ENCODE data around the gene AK8. TPM values are rescaled to one million over a fixed set of nuclear protein-coding genes. Genes with fewer than 3 reads are reported as not detected.

Gene AK8
- total RNA-seq, 4 donors from 2014 or later = 0.27 to 1.3 TPM; not detected in 2

- 95 to 96% methylated on average over 3 to 8 of the region's 8 CpGs for WGBS, 2 donors (ENCODE audit: low coverage in 1 of 2)
- in situ Hi-C loops (cut with MboI; ENCODE audit: low pct_ligation_motif_present in 1 of 4, low pct_unique_long_range_greater_than_20kb in 1 of 4, low sequenced_read_pairs in 3 of 4) = no loop called here
Measured at GRCh38 chr9:132677976-132678375, 200.1 kb downstream of the AK8 start.

More at GRCh38 chr9:132677976-132678375, 200.1 kb downstream of the AK8 start:
- no peak overlapping the region for H3K4me3 ChIP-seq
- no peaks in the 10 kb centered on the region for H3K27me3 ChIP-seq
- DNase-seq = no peak
- TF ChIP-seq EP300 (IDR thresholded peaks at IDR 0.05; ENCODE audit: low read depth) = no peak
- TF ChIP-seq CTCF (IDR thresholded peaks at IDR 0.05) = no peak
- no peak for TF ChIP-seq POLR2AphosphoS5 (IDR thresholded peaks at IDR 0.05)
- TF ChIP-seq POLR2A (IDR thresholded peaks at IDR 0.05) = no peak
- H3K36me3 ChIP-seq = peaks cover 0 to 24% (median 10%) of the 10 kb centered on the region in 4 donors
- intact Hi-C loops (cut with DNase I; ENCODE audit: low total_unique reads) = no loop called here
- H3K9me3 ChIP-seq = no peaks in the 10 kb centered on the region
- peaks cover 0 to 8% (median 4%) of the 10 kb centered on the region in 4 donors for H3K4me1 ChIP-seq
- H3K27ac ChIP-seq = no peak overlapping the region

Other genes starting within 250 kb of the AK8 start
- 10 to 100 TPM in 2 of 4 donors, 1 to 10 TPM in 2; 6.1 to 30.1 (median 9.8) TPM for gene DDX31, start 208.3 kb downstream of the AK8 start, total RNA-seq
- 10 to 100 TPM in 1 of 4 donors, 1 to 10 TPM in 3; 4.0 to 12.3 (median 8.8) TPM for gene GTF3C4, start 207.8 kb downstream of the AK8 start, total RNA-seq
- 1 to 10 TPM in 3 of 4 donors, under 1 TPM in 1; 1.00 to 9.0 (median 1.7) TPM for gene SPACA9, start 614 bp upstream of the AK8 start, total RNA-seq
- gene TSC1, start 66.3 kb upstream of the AK8 start, total RNA-seq = 100 to 1,000 TPM in 2 of 4 donors, 10 to 100 TPM in 2; 48.4 to 206 (median 92.3) TPM
- gene GFI1B, start 100.4 kb upstream of the AK8 start, total RNA-seq = 1 to 10 TPM in 2 of 4 donors, not detected in 2; 1.7 to 2.0 TPM
- 10 to 100 TPM; 44.5 to 56.9 (median 50.2) TPM for gene GTF3C5, start 152.7 kb upstream of the AK8 start, total RNA-seq
- 1 to 10 TPM in 1 of 4 donors, under 1 TPM in 2, not detected in 1; 0.27 to 8.6 (median 0.48) TPM for gene CEL, start 183.7 kb upstream of the AK8 start, total RNA-seq
- gene RALGDS, start 243.0 kb upstream of the AK8 start, total RNA-seq = 100 to 1,000 TPM in 1 of 4 donors, 10 to 100 TPM in 3; 50.5 to 233 (median 58.2) TPM

Data from transverse colon (tissue), 4 donors.